Amygdala (tissue), 56 donors: ENCODE results near the gene ZNF326.

Experiments used
- DNase-seq, 56 donors: peaks; one replicate each; lab custom pipeline; 2025; lab: John Stamatoyannopoulos, UW

Gene ZNF326

DNA sequence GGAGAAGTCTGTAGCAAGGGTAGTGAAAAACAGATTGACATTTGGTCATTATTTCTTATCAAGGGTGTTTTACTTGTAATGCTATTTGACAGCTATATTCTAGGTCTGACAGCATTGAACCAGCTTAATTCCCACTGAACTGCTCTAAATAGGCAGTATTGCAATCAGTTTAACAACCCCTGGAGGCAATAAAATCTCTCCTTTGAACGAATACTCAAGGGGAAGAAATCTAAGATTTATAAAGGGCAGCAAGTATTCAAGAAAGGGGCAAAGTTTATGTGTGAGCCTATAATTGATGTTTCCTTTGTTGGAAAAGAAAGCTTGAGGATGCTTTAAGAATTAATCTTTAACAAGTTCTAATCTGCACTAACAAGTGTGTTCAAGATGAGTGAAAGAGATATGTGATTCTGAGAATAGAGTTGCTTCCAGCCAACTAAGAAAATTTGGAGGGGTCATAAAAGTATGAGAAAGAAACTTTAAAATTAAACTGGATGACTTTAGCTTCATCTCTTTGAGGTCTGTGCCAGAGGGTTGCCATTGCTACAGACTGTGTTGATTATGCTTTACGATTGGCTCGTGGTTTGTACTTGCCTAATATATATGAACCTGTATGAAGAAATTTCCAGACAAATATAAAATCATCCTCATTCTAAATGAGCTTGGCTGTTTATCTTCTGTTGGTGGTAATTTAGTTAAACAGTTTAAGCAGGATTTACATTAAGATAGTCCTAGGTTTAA is 72.5 kb downstream of the ZNF326 start:
- DNase-seq = no peak

DNA sequence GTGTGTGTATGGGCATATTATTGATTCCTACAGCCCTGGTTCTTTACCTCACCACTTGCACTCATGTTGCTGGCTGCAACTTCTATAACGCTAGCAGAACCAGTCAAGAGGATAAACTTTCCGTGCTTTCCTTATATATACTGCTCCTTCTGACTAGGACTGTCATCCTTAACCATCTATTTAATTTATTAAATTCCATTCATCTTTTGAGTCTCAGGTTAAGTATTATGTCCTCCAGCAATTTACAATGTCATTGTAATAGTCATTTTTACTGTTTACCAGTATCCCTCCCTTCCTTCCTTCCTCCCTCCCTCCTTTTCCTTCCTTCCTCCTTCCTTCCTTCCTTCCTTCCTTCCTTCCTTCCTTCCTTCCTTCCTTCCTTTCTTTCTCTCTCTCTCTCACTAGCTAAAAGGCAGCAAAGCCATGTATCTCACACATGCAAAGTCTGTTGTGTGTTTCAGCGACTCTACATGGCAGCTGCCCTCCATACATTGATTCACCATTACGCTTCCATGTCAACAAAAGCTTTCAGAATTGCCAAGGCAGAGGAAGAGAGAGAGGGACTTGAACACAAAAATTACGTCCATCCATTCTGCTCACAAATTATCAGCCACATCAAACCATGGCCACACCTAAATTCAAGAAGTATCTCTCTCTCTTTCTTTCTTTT is 73.8 kb downstream of the ZNF326 start:
- DNase-seq = no peak

DNA sequence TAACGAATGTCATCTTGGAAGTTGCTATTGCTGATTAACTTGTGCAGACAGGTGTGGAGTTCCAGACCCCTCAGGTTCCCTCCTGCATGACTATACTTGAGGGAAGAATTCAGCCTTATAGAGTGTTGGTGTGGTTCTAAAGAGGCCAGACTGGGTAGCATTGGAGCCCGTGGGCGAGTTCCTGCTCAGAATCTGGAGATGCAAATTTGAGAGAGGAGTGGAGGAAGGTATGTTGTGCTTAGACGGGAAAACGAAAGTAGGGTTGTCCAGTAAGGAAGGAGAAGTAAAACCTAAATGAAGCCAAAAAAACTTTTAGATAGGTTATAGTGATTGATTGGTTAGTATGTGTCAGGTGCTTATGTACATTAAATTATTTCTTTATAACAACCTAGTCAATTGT is 79.2 kb downstream of the ZNF326 start:
- DNase-seq = no peak

DNA sequence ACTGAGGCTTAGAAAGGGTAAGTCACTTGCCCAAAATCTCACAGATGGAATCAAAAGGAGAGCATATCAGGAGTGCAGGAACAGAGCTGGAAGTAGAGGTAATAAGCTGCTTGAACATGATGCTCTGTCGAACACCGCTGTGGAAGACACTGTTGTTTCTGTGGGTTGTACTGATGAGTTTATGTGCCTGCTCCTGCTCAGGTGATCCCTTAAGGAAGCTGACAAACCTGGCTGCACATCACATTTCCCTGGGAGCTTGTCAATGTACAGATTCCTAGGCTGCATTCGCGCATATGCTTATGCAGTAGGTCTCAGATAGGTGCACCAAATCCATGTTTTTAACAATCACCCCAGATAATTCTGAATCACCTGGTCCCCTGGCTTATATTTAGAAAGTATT is 79.7 kb downstream of the ZNF326 start:
- no peak for DNase-seq

DNA sequence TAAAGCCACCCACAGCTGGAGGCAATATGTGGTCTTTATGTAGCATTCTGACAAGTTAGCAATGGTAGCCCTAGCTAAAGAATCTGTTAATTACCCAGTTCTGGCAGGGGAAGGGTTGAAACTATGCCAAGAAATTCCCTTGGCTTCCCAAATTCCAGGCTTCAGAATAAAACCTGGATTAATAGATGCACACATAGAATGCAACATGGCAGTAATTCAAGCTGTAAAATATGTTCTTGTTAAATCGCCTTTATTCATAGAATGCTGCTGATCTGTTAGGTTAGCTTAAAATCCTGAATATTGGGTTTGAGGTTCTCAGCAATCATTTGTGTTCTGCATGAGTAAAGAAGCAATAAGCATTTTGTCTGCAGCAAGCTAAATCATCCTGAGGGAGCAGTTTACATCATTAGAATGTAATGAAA is 80.1 kb downstream of the ZNF326 start:
- no peak for DNase-seq

DNA sequence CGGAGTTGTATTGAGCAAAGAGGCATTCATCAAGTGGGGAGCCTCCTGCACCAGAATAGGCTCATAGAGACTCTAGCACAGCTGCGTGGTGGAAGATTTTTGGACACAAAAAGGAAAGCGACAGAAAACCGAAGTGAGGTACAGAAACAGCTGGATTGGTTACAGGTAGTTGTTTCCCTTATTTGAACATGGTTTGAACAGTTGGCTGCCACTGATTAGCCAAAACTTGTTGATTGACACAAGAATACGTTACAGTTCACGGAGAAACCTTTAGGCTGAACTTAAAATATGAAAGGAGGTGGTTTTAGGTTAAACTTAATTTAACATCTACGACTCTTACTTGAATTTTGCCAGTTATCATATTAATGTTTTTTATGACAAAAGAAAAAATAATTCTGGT is 89.1 kb downstream of the ZNF326 start:
- DNase-seq = no peak
